Activated naive CD4-positive, alpha-beta T cell treated with anti-CD3 and anti-CD28 coated beads, Interleukin-2, amount 50 U/mL, for 16 hours (primary cell): ENCODE data around the gene ATP9B.

Source experiments
- DNase-seq: peaks from one replicate; pipeline ENCODE4 v3.0.0-alpha.2; 2020

Gene ATP9B

DNA sequence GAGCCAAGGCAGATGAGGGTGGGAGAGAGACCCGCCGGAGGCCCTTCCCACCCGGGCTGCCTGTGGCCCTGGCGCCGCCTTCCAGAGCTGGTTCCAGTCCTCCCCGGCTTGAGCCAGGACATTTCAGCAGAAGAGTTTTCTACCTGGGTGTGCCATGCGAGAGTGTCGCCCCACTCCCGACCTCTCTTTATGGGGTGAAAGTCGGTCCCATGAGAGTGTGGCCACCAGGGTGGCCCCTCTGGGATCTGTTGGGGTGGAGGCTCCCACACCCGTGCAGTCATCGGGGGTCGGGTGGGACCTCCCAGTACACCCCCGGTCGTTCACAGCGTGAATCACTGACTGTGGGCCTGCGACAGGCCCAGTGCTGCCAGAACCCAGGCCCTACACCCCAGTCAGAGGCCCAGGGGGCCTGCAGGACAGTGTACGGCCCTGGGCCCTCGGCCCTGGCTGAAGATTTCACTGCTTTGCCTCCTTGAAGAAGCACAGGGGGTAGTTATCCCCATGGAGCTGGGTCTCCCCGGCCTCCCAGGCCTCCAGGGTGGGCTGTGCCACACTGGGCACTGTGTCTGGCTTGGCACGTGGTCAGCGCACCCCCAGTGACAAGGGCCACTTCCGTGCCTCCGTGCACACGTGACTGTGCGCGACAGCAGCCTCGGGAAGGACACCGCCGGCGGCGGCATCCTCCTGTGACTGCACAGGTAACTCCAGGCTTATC is 332.5 kb downstream of the ATP9B start:
- no peak for DNase-seq

DNA sequence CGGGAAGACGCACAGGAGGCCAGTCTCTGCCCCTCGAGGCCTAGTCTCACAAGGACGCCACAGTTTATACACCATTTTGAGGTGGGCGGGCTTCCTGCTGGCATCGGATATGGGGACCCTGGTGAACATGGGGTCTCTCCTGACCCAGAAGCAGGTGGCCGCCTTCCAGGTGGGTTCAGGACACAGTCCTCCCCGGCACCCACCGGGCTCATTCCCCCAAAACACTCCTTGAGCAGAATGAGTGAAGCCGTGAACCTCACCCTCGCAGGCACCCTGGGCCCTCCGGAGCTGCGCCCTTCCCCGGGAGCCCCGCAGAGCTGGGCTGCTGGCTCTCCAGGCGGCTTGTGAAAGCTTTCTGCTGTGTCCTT is 333.0 kb downstream of the ATP9B start:
- DNase-seq = no peak

DNA sequence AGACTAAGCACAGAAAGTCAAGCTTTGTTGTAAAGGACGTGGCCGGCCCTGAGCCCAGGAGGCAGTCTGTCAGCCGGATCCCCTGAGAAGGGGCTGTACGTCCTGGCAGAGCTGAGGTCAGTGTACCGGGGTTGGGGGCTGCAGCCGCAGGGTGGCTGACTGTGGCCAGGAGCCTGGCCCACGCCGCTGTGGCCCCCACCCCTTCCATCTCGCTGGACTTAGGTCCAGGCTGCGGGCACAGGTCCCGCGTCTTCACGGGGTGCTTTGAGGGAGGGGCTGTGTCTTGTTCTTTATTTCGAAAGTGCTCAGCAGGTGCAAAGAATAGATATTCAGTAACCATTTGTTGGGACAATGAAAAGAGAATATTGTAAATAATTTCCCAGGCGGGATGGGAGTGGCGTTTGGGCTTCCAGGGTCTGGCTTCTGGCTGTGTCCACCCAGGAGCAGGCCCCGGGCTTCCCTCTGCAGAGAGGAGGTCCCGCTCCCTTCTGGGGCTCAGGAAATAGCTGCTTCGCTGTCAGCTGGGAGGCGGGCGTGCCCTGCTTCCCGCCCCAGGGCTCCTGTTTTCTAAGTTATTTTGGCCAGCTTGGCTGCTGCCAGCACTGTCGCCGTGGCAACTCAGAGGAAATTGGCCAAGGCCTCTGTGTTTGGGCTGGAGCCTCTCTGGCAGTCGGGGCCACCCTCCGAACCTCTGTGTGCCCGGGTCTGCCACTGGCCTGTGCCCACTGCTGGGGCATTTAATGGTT is 334.0 kb downstream of the ATP9B start:
- no peak for DNase-seq

DNA sequence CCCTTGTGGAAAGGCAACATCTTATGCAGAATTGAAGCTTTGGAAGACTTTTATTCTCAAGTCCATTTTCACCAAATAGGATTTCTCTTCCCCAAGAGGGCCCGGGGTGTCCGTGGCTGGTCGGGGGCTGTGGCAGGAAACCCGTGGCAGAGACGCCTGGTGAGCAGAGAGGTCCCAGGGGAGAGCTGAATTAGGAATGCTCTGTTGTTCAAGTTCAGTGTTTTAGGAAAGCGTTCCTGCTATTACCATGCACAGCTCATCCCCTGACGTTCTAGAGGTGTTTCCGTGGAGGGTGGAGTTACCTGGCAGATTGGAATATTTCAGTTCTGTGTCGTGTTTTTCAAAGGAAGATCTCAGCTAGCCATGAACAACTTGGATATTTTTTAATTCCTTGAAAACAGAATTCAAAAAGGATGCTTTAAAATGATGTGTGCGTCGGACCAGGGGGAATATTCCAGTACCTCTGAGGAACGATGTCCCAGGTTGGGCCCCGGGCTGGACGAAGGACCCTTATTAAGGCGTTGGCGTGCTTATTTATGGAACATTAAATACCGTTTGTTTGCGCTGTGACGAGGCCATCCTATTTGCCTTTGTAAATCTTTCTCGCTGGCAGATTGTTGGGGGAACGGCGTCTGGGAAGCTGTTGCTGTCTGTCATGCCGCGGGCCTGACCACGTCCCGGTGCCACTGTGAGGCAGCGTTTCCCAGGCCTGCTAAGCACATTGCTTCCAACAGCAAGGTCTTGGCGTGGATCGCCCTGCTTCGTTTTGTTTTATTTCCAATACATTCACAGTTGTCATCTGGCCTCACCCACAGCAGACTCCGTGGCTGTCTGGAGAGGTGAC is 334.8 kb downstream of the ATP9B start:
- DNase-seq = no peak

DNA sequence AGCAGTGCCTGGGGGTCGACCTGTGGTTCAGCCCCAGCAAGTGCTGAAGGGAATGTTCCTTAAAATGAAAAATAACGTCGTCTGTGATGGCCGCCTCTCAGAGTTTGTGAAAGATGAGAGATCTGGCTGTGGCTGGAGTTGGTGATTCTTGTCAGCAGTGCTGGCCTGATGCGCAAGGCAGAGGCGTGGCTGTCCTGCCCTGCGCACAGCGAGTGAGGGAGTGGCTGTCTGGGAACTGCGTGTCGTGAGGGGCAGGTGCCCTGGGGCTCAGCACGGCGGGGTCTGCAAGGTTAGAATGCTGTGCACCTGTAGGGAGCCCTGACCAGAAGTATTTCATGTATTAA is 335.3 kb downstream of the ATP9B start:
- no peak for DNase-seq

DNA sequence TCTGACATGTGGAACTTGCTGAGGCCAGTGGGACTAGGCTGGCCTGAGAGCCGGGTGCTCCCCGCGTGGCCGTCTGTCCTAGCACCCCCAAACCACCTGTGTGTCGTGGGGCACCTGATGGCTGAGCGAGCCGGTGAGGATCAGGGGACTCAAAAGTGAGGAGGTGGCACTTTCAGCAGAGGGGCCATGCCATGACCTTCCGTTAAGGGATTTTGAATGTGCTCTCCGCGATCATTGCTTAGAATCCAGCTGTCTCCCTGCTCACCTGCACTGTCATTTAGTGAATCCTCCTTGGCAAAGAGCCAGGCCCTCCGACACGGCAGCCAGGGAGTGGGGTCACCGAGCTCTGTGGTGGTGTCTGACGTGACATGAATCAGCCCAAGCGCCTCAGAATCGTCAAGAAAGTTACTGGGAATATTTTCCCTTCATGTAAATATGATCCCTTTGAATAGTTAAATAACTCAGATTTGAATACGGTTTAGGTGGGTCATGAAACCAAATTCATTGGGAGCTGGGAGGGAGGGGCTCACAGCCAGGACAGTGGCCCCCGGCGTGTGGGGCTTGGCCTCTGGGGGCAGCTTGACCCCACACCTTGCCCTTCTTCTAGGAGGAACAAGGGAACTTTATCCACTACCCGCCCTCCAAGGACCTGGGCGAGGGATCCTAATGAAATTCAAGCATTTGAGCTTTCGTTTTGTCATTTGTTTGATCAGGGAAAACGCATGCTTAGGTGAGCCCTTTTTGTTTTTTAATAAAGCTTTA is 336.0 kb downstream of the ATP9B start:
- DNase-seq = peak; percentile 53

DNA sequence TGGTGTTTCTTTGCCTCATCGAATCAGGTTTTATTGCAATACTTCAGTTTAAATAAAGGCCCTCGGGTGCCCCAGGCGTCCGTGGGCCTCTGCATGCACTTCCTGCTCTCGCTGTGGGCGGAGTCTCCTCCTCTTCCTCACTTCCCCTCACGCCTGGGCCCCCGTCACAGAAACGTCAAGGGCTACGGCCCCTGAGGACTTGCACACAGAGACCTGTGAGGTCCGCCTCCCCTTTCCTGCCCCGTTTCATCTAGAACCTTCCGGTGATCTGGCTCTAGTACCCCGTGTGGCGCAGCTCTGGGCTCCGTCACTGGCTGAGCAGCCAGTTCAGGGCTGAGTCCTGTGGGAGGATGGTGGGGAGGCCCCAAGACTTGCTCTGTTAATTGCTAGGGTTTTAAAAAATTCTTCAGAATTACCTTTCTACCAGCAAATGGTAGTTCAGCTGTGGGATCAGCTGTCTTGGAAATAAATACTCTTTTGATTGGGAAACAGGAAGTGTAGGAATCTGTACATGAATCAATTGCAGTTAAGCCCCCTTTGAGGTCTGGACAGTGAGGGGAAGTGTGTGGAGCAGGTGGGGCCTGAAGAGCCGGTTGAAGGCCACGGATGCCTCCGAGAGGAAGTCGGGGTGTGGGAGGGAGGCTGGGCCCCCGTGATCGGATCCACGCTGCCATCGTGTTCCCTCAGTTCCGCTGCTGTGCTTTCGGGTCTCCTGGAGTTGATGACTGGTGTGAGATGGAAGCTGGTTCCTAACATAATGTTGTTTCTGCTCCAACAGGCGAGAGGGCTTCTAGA is 336.8 kb downstream of the ATP9B start:
- peak; percentile 77 for DNase-seq

DNA sequence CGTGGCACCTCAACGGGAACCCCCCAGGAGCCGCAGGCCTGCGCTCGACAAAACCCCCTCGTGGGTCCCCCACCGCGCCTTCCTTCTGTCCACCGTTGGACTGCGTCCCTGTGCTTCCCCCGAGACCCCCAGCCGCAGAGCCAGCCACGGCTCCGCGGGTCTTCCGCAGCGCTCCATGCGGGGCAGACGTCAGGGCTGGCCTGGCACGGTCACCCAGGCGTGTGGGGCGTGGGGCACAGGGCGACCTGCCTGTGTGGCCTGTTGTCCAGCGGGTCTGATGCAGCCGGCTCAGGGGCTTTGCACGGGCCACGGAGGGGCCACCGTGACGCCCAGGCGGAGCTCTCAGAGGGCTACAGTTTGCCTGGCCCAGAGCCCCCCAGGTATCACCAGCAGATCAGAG is 337.5 kb downstream of the ATP9B start:
- no peak for DNase-seq

DNA sequence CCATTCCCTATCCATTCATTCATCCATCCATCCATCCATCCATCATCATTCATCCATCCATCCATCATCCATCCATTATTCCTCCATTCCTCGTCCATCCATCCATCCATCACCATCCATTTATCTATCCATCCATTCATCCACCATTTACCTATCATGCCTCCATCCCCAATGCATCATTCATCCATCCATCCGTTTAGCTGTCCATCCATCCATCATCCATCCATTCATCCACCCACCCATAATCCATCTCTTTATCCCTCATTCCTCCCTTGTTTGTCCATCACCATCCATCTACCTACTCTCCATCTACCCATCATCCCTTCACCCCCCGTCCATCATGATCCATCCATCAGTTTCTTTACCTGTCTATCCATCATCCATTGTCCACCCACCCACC is 340.1 kb downstream of the ATP9B start:
- DNase-seq = no peak

DNA sequence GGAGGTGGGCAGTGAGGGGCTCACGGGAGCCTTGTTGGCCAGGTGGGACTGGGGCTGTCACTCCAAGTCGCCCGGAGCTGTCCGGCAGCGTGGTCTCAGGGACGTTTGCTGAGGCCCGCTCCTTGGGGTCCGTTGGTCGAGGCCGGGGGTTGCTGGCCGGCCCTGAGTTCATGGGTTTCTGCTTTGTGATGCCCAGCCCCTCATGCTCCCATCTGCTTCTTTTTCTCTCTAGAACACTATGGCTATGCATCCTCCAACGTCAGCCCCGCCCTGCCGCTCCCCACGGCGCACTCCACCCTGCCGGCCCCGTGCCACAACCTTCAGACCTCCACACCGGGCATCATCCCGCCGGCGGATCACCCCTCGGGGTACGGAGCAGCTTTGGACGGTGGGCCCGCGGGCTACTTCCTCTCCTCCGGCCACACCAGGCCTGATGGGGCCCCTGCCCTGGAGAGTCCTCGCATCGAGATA is 341.0 kb downstream of the ATP9B start:
- DNase-seq = no peak

DNA sequence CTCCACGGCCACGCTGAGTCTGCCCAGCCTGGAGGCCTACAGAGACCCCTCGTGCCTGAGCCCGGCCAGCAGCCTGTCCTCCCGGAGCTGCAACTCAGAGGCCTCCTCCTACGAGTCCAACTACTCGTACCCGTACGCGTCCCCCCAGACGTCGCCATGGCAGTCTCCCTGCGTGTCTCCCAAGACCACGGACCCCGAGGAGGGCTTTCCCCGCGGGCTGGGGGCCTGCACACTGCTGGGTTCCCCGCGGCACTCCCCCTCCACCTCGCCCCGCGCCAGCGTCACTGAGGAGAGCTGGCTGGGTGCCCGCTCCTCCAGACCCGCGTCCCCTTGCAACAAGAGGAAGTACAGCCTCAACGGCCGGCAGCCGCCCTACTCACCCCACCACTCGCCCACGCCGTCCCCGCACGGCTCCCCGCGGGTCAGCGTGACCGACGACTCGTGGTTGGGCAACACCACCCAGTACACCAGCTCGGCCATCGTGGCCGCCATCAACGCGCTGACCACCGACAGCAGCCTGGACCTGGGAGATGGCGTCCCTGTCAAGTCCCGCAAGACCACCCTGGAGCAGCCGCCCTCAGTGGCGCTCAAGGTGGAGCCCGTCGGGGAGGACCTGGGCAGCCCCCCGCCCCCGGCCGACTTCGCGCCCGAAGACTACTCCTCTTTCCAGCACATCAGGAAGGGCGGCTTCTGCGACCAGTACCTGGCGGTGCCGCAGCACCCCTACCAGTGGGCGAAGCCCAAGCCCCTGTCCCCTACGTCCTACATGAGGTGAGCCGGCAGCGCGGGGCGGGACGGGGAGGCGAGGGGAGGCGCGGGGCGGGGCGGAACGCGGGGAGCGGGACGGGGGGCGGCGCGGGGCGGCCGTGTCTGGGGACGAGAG is 341.8 kb downstream of the ATP9B start:
- no peak for DNase-seq

DNA sequence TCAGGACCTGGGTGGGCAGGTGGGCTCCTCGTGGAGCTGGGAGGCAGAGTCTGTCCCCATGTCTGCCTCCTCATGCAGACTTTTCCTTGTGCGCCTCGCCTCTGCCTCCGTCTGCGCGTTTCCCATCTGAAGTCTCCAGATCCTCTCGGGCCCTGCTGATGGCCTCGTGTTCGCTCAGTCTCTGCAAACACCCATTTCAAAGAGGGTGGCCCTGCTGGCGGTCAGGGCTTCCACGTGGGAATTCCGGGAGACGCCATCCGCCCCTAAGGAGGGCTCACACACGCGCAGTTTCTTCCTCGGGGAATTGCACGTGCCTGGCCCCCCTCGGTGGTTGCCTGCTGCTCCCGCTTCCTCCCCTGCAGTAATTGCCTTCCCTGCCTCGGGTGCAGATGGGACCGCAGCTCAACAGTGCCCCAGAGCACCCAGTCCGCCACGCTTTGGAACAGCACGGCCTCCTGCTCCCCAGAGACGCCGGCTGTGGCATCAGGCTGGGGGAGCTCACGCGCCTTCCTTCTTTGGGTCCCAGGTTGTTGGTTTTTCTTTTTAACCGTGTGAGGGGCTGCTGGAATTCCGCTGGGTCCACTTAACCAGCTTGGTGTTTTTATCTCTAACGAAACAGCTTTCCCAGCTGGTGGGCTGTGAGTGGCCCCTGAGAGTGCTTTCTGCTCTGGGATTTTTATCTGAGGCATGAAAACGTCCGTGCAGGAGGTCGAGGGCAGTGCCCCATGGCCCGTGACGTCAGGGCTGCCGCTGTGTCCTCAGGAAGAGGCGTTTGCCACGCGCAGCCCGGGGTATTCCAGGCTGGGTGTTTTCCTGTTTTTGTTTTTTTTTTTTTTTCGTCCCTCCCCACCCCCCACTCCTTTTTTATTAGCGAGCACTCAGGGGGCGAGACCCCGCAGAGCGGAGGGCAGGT is 342.7 kb downstream of the ATP9B start:
- no peak for DNase-seq

DNA sequence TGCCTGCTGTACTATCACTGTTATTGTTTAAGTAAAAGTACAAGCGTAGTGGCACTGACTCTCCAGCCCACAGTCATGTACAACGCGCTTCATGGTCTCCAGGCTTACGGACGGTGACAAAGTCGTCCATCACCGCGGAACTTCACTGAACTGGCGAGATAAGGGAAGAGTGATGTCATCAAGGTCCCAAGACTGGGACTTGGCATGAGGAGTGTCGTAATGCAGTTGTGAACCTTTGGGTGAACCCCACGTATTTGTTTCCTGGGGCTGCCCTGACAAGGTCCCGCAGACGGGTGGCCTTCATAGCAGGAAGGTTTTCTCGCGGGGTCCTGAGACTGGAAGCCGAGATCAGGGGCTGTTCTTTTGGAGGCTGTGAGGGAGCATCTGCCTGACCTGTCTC is 343.8 kb downstream of the ATP9B start:
- no peak for DNase-seq

DNA sequence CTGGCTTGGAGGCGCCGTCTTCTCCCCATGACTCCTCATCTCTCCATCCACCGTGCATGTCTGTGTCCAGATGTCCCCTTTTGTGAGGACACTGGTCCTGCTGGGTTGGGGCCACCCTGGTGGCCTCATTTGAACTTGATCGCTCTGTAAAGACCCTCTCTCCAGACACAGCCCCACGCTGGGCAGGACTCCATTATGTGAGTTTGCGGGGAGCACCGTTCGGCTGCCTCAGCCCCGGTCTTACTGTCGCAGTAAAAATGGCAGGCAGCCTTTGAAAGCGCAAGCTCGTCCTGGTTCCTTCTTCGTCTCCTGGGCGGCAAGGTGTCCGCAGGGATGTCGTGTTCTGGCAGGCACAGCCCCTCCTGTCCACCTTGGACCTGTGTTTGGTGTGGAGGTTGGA is 344.2 kb downstream of the ATP9B start:
- no peak for DNase-seq

DNA sequence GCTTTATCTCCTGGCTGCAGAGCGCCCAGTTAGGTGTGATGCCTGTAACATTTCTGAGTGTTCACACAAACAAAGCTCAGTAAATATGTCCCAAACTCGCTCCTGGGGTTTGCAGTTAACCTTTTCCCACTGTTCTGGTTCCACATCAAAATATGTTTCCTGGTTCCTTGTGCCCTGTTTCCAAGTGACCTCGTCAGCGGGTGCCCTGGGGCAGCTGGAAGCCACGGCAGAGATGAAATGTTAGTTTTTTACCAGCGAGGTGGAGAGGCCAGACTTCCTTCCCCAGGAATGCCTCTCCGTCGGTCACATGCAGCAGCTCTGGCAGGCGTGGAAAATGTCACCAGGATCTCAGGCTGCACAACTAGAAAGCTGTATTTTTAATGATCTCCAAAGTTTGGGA is 344.7 kb downstream of the ATP9B start:
- DNase-seq = no peak

DNA sequence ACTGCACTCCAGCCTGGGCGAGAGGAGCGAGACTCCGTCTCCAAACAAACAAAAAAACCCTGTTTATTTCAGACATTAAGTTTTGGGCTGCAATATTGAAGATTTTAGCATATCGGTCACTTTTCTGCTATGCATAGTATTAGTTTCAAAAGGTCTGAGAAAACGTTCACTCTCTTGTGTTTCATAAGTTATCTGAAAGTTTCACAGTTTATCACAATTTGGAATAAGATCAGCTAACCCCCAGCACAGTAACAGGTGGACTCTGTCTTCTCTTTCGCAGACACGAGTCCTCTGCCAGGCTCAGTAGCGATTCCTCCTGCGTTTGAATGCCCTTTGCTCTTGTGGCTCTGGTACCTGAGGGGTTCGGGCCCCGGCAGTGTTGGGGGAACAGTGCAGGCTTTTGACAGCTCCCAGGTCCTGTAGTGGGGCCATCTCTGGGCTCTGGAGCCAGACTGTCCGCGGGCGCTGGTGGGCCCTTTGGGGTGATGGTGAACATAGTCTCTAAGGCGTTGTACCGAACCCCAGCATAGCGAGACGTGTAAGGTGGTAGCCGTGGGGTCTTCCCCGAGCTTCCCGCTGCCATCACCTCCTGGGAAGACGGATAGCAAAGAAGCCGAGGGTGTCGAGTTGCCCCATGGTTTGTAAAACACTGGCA is 347.0 kb downstream of the ATP9B start:
- no peak for DNase-seq

DNA sequence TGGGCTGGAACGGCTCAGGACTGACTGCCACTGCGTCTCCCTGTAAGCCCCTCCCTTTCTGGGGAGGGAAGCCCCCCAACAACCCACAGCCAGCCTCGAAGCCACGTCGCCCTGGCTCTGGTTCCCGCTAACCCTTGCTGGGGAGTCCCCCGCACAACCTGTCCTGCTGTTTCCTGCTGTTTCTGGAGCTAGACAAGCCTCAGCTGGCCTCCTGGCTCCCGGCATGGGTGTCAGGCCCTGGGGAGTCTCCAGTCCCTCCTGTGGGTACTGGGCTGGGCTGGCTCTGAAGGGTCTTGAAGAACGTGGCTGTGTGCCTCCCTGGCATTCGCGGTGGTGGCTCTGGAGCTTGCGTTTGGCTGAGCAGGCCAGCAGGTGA is 347.5 kb downstream of the ATP9B start:
- no peak for DNase-seq

DNA sequence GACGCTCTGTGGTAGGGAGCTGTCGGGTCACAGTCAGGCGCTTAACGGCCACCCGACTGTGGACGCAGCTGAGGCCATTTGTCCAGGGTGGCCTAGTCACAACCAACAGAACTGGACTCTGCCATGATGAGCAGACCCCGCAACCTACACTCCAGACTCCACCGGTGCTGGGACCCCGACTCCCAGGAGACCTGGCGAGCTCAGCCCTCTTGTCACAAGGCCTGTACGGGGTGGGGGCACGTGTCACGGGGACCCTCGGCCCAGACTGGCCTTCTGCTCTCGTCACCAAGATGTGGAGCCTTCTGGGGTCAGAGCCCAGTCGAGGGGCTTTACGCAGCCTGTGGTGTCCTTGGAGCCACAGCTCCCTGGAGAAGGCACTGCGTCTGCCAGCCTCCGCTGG is 349.0 kb downstream of the ATP9B start:
- no peak for DNase-seq

DNA sequence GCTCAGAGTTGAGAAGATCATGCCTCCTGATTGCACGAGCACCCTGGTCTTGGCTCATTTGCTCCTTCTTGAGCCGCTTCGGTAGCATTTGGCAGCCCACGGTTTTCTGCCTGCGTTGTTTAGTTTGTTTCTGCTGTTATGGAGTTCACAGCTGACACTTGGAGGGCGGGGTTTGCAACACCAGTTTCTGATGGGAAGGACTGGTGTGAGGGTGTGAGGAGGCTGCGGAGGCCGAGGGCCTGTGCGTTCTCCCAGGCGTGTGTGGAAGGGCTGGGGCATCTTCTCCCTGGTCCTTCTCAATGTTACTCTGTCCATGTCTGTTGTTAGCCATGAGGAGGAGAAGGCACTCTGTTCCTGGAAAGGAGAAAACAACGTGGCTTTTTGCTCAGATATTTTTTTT is 349.4 kb downstream of the ATP9B start:
- no peak for DNase-seq
